ENCODE results near the gene SMYD3. TPM values are rescaled to one million over a fixed set of nuclear protein-coding genes. Genes with fewer than 3 reads are reported as not detected.

SMYD3 gene
- total RNA-seq, 1 experiment from 2014 or later, result 25.5 TPM

GRCh38 chr1:246396322-246396721 is 110.8 kb downstream of the SMYD3 start:
- Histone ChIP-seq H3K79me2 (ENCODE audit: insufficient read depth, low read length) (no peaks in the 10 kb centered on the region; the same call in 1 of the 2 replicates), H3K9me3 (ENCODE audit: control insufficient read depth, low read depth, low read length) (no peaks in the 10 kb centered on the region), H2BK15ac (ENCODE audit: low read depth, low read length) (no peak overlapping the region), H3K9ac (ENCODE audit: extremely low read depth, insufficient read length, low read length) (no peak overlapping the region), H2BK12ac (ENCODE audit: insufficient read length, low read depth, low read length) (no peak overlapping the region), H3K56ac (ENCODE audit: insufficient read length, low read depth, low read length) (no peak overlapping the region), H3K4me2 (ENCODE audit: insufficient read depth, insufficient read length, low read length) (no peak overlapping the region), H3K4me1 (ENCODE audit: insufficient read depth, low read length) (no peaks in the 10 kb centered on the region), H3K23me2 (ENCODE audit: insufficient read length, low read depth, low read length, poor library complexity, severe bottlenecking) (no peaks in the 10 kb centered on the region), H4K91ac (ENCODE audit: insufficient read length, low read depth, low read length) (no peak overlapping the region), H2AK5ac (ENCODE audit: insufficient read length, low read length) (no peak overlapping the region), H4K20me1 (ENCODE audit: control insufficient read depth, insufficient read depth, insufficient read length) (no peaks in the 10 kb centered on the region), H4K8ac (replicated peaks; ENCODE audit: insufficient read length, low read depth, low read length) (no peak overlapping the region), H4K5ac (ENCODE audit: insufficient read length, low read depth, low read length) (no peak overlapping the region), H3K27me3 (ENCODE audit: insufficient read depth, low read length) (no peaks in the 10 kb centered on the region), H2BK20ac (ENCODE audit: low read depth, low read length, poor library complexity, severe bottlenecking) (no peak overlapping the region), H3K4ac (ENCODE audit: low read depth, low read length) (no peak overlapping the region), H3T11ph (ENCODE audit: low read length) (no peak overlapping the region), H3K23ac (ENCODE audit: insufficient read length, low read depth, low read length) (no peak overlapping the region), H3K27ac (ENCODE audit: insufficient read length, low read depth, low read length) (no peak overlapping the region), H2BK5ac (ENCODE audit: insufficient read length, low read length) (no peak overlapping the region), H3K79me1 (ENCODE audit: insufficient read depth, low read depth, low read length, poor library complexity, severe bottlenecking) (no peaks in the 10 kb centered on the region), H3K18ac (ENCODE audit: insufficient read length, low read depth, low read length) (no peak overlapping the region), H2AFZ (ENCODE audit: low read length) (no peak overlapping the region), H3K14ac (ENCODE audit: insufficient read depth, low read length) (no peak overlapping the region), H2BK120ac (ENCODE audit: low read depth, low read length, poor library complexity, severe bottlenecking) (no peak overlapping the region)
- H3K36me3 Mint-ChIP-seq (ENCODE audit: insufficient read depth in 1 of 3, low read depth in 3 of 3), result peaks cover 1 to 5% (median 4%) of the 10 kb centered on the region in 3 experiments; a peak in 4 of 7 replicates
- TF ChIP-seq CTCF (conservative IDR thresholded peaks at IDR 0.05), result no peak
- H3K4me1 Mint-ChIP-seq, result peaks cover 13 to 15% of the 10 kb centered on the region in 2 experiments; a peak in 3 of 4 replicates
- DNase-seq, result no peak
- H3K4me3 Mint-ChIP-seq, result no peak overlapping the region
- no CpG with 5 or more reads among the region's 6 CpGs for WGBS (ENCODE audit: extremely low coverage, insufficient read length, low lambda C conversion rate)
- H3K9me3 Mint-ChIP-seq, result peaks cover 5 to 7% of the 10 kb centered on the region in 2 experiments; a peak in 4 of 5 replicates
- no peak overlapping the region; a peak in 1 of 7 replicates for H3K27ac Mint-ChIP-seq
- H3K27me3 Mint-ChIP-seq (ENCODE audit: low read depth), result no peaks in the 10 kb centered on the region

Measured in H9 (cell line).